Measurements from ENCODE around the gene IRX2. TPM values are rescaled to one million over a fixed set of nuclear protein-coding genes. Genes with fewer than 3 reads are reported as not detected.

IRX2 gene
- total RNA-seq, 1 donor from 2014 or later, result 7.7 TPM

DNA sequence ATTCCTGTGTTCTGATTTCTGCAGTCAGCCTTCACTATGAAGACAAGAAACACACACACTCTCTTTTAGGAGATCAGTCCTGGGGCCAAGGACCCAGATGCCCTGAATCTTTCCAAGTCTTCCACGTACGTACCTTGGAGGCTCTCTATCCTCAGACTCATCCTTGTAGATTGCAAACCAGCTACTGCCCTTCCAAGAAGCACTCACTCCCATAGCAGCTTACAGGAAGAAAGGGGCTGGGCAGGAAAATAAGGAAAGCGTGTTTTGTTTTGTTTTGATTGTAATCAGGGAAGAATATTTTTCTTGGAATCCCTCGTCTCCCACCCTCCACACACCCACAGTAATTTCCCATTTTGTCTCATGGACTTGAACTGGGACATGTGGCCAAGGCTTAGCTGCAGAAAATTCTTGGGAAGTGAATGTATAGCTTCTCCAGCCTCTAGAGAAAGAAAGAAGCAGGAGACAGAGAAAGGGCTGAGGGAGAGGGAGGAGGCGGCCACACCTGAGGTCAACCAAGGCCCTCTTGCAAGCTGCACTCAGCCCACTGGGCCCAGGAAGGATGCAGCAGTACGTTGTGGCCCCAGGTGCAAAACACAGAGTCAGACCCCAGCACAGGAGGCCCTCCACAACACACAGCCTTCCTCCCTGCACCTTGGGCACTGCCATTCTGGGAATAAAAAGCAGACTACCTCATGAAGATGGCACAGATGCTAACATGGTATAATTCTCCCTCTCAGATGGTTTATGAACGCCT lies 29.9 kb downstream of the IRX2 start:
- no peak for DNase-seq (ENCODE audit: low read depth)

DNA sequence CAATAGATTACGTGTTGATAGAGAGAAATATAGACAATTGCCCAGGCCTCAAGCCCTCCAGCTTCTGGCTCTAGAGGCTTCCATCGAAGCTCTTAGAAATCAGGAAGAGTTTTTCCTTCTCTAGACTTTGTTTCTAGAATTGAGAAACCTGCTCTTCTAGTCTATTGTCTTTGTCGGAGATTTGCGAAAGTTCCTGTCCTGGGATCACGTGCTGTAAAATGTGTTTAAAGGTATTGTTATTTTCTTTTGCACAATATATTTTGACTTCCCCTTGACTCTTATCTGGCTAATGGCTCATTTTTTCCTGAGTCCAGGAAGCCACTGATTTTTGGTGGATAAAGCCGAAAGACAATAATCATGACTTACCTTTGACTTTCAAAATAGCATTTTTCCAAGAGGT lies 32.1 kb downstream of the IRX2 start:
- no peak for DNase-seq (ENCODE audit: low read depth)

DNA sequence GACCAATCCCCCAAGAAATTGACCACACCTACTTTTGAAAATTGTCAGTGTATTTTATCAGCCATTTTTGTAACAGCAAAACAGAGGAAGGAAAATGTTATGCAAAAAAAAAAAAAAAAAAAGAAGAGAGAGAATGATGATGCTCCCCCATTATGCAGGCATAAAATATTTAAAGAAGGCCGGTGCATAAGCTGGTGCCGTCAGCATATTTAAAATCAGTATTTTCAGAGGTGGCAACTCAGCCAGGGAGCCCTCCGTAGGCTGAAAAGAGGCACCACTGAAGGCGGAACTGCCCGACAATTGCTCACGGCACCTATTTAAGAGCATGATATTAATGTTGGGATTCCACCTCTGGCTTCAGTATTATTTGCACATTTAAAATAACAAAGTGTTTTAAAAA lies 33.4 kb downstream of the IRX2 start:
- DNase-seq (ENCODE audit: low read depth), result no peak

DNA sequence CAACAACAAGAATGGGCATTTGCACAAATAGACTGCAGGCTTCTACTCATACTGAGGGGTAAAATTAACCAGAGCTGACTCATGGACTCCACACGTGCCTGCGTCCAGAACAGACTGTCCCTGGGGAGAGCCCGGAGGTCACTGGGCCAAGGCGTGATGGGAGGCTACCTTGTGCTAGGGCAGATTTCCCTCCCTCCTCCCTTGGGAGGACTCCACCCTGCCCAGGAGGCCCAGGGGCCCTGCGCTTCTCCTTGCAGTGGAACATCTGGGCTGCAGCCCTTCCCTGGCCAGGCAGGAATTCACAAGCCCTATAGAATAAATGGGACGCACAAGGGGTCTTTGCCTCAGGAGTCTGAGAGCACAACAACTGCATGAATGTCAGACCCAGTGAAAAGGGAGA lies 35.6 kb downstream of the IRX2 start:
- DNase-seq (ENCODE audit: low read depth), result no peak

DNA sequence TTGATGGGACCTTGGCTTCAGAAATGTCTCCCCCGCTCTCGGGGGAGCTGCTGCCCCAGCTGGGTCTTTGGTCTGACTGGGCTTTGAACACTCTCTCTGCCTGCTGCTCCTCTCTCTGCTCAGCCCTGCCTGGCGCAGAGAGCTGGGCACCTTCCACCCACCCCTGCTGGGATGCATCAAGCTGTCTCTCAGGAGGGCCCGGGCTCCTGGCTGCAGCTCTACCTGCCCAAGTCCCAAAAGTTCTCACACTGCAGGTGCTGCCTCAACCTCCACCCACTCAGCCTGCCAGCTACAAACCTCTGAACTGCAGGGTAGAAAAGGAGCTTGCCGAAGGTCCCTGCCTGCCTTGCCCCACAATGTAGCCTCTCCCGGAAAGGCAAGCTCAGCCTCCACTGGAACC lies 36.7 kb downstream of the IRX2 start:
- DNase-seq (ENCODE audit: low read depth), result no peak

DNA sequence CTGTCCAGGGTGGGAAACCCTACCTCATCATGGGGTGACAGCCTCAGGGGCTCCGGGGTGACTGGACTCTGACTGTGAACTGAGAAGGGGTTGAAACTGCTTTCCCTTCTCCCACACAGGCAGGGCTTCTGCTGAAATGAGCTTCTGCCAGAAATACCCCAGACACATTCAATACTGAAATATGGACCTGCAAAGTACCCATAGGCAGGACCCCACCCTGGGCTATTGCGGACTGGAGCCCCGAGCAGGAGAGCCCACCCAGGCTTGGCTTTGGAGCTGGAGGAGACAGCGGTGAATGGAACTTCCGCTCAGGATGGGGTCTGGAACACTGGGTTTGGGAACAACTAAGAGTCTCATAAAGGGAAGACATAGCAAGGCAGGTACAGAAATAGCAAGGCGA lies 37.5 kb downstream of the IRX2 start:
- DNase-seq (ENCODE audit: low read depth), result no peak

DNA sequence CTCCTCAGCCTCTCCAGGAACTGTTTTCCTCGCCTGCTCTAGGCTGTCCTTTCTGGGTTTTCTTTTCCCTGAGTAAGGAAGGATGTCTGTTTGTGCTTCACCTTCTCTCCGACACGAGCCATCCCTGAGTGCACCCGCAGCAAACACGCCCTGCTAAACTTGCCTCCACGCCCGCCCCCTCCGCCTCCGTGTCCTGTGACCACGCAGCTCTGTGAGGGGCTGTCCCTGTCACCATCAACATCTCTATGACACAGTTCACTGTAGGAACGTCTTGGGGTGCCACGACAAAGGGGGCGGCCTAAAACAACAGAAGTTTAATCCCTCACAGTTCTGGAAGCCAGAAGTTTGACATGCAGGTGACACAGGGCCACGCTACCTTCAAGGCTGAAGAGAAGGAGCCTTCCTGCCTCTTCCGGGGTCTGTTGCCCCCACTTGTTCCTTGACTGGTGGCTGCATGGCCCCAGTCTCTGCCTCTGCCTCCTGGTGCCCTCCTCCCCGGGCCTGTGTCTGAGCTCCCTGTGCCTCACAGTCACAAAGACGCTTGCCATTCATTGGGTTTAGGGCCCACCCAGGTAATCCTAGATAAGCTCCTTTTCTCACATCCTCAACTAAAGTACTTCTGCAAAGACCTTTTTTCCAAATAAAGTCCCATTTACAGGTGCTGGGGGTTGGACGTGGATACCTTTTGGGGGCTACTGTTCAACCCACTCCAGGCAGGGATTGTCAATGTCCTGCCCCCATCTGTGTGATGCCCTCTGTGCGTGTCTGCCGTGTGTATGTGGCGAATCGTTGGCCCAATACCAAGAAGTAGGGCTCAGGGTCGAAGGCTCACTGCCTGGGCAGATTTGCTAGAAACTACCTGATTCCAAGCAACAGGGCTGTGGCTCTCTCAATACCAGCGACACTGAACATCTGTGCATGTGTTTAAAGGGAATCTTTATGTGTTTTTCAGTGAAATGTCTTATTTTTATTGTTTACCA lies 39.7 kb downstream of the IRX2 start:
- DNase-seq (ENCODE audit: low read depth), result no peak

DNA sequence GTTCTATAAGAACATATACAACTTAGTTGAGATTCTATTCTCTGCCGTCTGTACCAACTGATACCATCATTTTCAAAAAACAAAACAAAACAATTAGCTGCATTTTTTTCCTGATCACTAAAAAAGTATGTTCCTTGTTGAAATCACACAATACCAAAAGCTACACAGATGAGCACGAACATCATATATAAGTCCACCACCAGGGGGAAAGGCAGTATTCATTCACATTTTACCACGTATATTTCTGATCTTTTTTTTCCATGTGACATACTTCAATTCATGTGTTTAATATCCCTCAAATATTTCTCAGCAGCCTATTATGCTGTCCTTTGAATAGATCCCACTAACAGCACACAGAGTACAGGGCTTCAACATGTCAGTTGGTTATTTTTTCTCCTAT lies 40.6 kb downstream of the IRX2 start:
- DNase-seq (ENCODE audit: low read depth), result no peak

DNA sequence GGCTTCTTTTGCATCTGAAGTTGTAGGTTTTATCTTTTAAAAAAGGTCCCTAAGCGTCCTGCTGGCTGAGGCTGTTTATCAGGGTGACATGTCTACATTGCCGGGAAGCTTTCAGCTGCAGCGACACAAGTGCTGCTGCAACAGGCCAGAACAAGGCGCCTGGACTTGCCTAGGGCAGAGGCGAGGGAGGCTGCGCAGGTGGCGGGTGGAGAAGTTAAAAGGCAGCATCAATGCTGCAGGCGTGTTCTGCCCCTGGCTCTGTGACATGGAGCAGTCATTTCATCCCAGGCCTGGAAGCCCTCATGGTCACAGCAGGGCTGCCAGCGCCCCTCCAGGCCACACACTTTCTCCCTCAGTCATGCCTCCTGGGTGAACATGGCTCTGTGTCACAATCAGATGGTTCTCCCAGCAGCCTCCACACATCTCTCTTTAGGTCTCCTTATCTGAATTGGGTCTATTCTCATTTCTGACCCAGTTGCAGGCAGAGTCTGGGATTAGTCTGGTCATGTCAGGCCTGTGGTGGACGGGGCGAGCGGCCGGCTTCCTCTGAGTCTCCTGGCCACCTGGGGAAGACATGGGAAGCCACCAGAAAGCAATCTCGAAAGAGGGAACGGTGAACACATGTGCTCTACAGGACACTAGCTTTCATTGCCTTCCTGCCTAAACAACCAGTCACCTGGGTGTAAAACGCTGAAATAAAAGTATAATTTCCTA lies 41.3 kb downstream of the IRX2 start:
- no peak for DNase-seq (ENCODE audit: low read depth)

DNA sequence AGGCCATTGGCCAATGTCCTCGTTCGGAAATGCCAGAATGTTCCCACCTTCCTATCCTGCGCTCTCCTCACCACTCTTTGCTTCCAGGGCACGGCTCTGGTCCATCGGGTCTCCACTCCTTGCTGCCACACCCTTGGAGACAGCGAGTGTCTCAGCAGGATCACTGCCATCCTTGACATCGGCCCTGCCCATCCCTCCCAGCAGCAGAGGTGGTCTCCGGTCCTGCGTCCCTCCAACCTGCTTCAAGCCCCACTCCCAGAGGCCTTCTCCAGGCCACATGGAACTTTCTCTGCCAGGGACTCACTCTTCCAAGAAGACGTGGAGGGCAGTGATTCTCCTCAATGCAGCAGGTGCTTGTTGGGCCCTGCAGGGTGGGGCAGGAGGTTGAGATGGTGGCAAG lies 42.7 kb downstream of the IRX2 start:
- DNase-seq (ENCODE audit: low read depth), result no peak

DNA sequence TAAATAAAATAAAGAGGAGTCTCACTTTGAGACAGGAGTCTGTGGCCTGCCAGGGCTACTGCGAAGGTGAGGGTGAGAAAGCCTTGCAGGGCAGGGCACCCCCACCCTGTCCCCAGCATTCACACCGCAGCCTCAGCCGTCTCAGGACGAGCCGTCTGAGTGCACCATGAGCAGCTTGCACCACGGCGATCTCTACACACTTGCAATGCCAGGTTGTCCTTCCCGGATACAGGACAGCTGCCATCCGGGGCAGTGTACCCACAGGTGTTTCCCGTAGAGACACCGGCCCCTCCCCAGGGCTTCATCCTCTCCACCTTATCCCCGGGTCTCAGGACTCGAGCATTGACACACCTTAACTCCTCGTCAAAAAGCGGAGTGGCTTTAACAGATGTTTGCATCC lies 43.3 kb downstream of the IRX2 start:
- DNase-seq (ENCODE audit: low read depth), result no peak

DNA sequence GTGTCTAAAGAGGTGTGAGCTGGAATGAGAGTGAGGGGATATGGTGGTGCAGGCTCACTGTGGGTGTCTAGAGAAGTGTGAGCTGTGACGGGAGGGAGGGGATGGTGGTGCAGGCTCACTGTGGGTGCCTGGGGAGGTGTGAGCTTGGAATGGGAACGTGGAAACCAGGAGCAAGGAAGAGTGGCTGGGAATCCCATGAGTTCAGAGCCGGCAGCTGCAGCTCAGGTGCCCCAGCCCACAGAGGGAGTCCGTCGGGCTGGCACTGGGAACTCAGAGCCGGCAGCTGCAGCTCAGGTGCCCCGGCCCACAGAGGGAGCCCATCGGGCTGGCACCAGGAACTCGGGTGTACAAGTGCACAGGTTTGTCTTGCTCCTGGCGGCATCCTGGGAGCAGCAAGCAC lies 45.6 kb downstream of the IRX2 start:
- DNase-seq (ENCODE audit: low read depth), result no peak

DNA sequence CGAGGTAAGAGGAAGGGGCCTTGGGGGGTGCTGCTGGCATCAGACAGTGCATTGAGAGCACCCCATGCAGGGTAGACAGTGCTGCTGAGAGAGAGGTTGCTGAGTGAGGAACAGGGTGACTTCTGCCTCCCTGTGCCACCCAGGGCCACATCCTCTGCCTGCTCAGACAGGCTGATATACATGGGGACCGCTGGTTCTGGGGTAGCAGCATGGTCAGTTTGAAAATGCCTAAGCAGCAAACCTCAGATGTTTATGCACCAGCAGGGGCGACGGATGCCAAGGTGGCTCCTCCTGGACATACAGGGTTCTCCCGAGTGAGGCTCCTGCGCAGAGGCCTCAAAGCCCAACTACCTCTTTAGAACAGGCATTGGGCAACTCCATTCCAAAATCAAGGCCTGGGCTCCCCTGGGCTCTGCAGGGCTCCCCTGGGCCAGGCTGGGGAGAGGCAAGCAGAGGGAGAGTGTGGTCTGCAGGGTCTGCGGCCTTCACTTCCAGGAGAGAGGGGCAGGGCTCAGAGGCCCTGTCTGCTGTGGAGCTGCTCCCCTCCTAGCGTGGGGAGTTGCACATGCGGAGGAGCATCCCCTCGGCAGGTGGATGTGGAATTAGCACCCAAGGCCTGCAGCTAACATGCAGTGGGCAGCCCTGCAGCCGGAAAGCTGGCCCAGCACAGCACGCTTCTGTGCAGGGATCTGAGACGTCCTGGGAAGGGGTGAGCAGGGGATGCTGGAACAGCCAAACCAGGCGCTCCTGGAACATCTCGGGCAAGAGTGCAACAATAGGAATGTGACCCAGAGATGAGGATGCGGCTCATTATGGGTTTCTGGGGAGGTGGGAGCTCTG lies 46.5 kb downstream of the IRX2 start:
- DNase-seq (ENCODE audit: low read depth), result no peak

DNA sequence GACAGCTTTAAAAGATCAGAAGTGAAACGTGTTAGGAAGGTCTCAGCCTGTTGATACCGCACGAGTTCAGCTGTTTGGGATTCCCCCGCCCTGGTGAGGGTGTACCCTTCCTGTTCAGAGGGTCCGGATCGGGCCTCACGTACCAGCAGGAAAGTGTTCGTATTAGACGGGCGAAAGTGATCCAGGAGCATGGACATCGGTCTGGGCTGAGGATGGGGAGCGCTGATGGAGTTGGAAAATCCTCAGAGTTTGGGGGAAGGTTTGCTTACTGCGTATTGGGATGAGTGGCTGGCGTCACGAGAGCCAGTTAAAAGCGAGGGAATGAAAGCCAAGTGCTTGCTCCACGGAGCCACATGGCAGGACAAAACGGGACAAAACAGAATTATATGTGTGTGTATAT lies 47.4 kb downstream of the IRX2 start:
- no peak for DNase-seq (ENCODE audit: low read depth)

DNA sequence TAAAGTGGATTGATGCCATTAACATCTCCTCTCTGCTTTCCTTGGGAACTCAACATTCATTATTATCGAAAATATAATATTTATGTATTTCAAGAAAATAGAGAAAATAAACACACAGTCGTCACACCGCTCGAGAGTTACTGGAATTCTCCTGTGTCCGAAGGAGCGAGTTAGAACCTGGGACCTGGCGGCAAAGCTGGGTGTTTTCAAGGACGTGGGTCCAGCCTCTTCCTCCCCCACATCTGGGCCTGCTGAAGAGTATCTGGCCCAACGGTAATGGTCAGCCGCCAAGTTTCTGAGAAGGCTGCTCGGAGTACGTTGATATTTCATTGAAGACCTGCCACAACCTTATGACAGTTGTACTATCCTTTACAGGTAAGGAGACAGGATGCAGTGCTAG lies 47.9 kb downstream of the IRX2 start:
- DNase-seq (ENCODE audit: low read depth), result no peak

DNA sequence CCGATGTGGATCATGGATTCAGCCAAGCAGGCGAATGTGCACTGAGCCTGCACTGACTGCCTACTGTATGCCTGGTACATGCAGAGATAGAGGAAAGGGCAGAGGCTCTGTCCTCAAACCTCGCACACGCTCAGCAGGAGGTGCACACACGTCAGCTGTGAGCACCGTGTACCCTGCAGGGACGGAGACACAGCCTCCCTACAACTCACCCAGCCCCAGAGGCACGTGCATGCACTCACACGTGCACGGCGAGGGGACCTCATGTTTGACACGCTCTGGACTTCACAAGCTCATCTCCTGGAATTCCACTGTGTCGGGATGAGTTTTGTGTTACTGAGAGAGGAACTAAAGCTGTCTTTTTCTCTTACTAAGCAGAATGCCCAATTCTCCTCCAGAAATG lies 48.4 kb downstream of the IRX2 start:
- no peak for DNase-seq (ENCODE audit: low read depth)

DNA sequence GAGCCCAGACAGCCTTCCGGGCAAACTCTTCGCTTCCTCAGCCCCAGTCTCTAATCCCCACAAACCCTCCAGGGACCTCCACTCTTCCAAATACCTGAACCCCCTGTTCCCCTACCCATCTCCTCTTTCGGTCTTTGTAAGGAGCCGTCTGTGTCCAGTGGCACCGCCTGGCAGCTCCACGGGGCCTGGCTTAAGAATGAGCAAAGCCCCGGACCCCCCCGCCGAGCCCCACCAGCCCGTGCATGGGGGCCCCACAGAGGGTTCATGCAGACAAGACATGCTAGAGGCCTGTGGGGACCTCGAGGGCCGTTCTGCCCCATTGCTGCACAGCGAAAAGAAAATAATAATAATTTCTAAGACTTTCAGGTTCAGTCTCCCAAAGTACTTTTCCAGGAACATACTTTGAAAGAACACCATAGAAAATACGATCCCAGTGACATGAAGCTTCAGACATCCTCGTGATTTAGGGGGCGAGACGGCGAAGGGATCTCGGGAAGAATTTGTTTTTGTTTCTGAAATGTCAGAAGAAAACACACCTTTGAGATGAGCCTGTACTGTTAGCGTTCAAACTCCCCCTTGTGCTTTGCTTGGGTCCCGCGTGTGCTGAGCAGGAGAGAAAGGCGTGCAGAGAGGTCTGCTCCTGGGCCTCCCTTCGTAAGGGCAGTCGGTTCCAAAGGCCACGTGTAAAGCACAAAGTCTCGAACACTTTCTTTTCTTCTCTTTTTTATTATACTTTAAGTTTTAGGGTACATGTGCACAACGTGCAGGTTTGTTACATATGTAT lies 49.2 kb downstream of the IRX2 start:
- no peak for DNase-seq (ENCODE audit: low read depth)

DNA sequence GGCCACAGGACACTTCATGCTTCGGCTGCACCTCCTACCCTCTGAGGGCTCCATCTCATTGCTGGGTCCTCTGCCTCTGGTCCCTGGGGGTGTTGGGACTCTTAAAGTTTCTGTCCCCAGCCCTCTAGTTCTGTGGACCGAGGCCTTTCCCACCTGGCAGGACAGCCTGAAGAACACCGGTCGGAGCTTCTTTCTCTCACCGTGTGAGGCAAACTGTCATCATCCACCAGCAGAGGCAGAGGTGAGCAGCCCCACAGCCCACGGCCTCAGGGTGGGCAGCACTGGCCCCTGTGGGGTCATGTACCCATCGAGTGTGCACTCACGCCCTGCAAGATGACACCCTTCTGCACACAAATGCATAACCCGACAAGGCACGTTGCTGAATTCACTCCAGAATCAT lies 49.9 kb downstream of the IRX2 start:
- DNase-seq (ENCODE audit: low read depth), result no peak

DNA sequence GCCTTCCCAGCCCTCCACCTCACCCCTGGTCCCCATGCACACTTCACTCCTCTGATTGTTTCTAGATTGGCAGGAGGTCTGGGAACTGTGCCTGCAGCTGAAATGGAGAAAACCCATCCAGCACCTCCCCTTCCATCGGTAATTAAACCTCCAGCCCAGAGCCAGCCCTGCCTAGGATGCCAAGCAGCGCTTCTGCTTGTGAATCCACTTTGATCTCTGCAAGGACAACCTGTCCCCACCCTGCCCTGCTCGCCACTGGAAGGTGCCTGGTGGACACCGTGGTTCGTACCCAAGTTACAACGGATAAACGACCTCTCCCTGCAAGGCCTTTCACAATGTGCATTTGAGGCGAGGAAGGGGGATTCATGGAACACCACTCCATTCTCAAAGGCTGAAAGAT lies 50.6 kb downstream of the IRX2 start:
- DNase-seq (ENCODE audit: low read depth), result no peak

DNA sequence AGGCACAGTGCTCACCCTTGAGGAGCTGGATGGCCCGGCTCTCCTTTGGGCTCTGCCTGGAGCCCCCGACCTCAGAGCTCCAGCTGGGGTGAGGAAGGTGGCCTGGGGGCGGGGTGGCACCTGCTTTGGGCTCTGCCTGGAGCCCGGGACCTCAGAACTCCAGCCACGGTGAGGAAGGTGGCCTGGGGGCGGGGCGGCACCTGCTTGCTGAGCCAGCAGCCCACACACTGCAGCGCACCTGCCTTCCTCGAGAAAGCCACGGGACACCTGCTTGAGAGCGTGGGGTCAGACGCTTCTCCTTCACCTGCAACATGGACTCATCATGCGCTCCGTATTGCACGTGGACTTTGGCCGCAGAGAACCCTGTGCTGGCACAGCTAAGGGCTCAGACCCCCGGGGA lies 51.8 kb downstream of the IRX2 start:
- DNase-seq (ENCODE audit: low read depth), result no peak
